ENCODE measurements around the gene GABARAP.
A peak's percentile ranks its signal among the peaks of the same experiment; 100 is the strongest.

The GABARAP gene

GRCh38 chr17:7241783-7242716 lies at the start of gene GABARAP:
GABARAP (minus strand) TSS chr17:7242449; CDS start chr17:7242330, 119 bp downstream.
- peak; percentile 80 to 93 for DNase-seq

GRCh38 chr17:7290685-7291084 lies 48.4 kb upstream of the GABARAP start:
- no peak for DNase-seq

- DNase-seq, result no peak
Observed at GRCh38 chr17:7290166-7290565, 47.9 kb upstream of the GABARAP start.

GRCh38 chr17:7289256-7290032 lies 47.2 kb upstream of the GABARAP start:
- DNase-seq, result no peak

- DNase-seq, result no peak
Observed at GRCh38 chr17:7285679-7286078, 43.4 kb upstream of the GABARAP start.

GRCh38 chr17:7284911-7285310 lies 42.7 kb upstream of the GABARAP start:
- DNase-seq, result no peak

GRCh38 chr17:7283471-7284216 lies 41.4 kb upstream of the GABARAP start:
- no peak for DNase-seq

- no peak for DNase-seq
Observed at GRCh38 chr17:7282752-7283321, 40.6 kb upstream of the GABARAP start.

- DNase-seq, result no peak
Observed at GRCh38 chr17:7281953-7282751, 39.9 kb upstream of the GABARAP start.

GRCh38 chr17:7281074-7281952 lies 39.1 kb upstream of the GABARAP start, which contains the start of gene SLC2A4:
SLC2A4 (plus strand) TSS chr17:7281718; CDS start chr17:7281935, 217 bp downstream.
- peak; percentile 81 to 88 for DNase-seq

- DNase-seq, result peak; percentile 65 to 83
Observed at GRCh38 chr17:7280519-7281073, 38.3 kb upstream of the GABARAP start.

GRCh38 chr17:7279448-7279847 lies 37.2 kb upstream of the GABARAP start:
- DNase-seq, result no peak

- no peak for DNase-seq
Observed at GRCh38 chr17:7266784-7267183, 24.5 kb upstream of the GABARAP start.

- no peak for DNase-seq
Observed at GRCh38 chr17:7263801-7264078, 21.5 kb upstream of the GABARAP start.

GRCh38 chr17:7262935-7263800 lies 20.9 kb upstream of the GABARAP start:
- DNase-seq, result no peak

GRCh38 chr17:7262192-7262934 lies 20.1 kb upstream of the GABARAP start, which contains the start of gene CLDN7:
CLDN7 (minus strand) TSS chr17:7262478; CDS start chr17:7262043, 435 bp downstream.
- DNase-seq, result peak; percentile 57 to 64

- no peak for DNase-seq
Observed at GRCh38 chr17:7261379-7262191, 19.3 kb upstream of the GABARAP start.

All from NCI-H1930 (cell line).